ENCODE data around the gene FKBP14. TPM values are rescaled to one million over a fixed set of nuclear protein-coding genes. Genes with fewer than 3 reads are reported as not detected.

Gene FKBP14
- total and polyA plus RNA-seq, 3 experiments from 2014 or later, result 1.2 to 4.6 (median 4.1) TPM

DNA sequence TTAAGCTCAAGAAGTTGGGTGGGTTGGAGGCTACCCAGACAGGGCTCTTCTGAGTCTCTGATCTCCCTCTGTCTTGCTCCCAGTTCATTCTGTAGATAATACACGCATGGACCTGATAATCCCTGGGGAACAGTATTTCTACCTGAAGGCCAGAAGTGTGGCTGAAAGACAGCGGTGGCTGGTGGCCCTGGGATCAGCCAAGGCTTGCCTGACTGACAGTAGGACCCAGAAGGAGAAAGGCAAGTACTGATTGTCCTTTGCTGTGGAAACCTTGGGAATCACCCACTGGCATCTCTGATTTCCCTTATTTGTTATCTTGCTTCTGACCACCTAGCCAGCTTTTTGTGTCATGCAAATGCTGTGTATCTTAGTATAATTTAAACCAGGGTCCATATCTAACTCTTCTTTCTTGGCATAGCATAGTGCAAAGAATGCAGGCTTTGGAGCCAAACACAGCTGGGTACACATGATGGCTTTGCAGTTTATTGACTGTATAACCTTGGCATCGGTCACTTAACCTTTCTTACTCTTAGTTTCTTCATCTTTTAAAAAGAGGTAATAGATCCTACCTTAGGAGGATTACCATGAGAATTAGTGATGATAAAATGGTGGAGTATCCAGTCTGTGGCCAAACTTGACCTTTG, 19.7 kb upstream of the FKBP14 start:
- no peaks in the 10 kb centered on the region for H3K9me3 Mint-ChIP-seq
- no peak overlapping the region for H3K27ac ChIP-seq (ENCODE audit: low read depth, low read length)
- peaks cover 0 to 11% (median 7%) of the 10 kb centered on the region in 3 donors for H3K4me1 Mint-ChIP-seq
- no peak for DNase-seq
- ChIA-PET POLR2A (no interaction called here), CTCF (interaction anchor here (1.1 kb wide), 1 partner anchor 10 kb away, joined by 3 read pairs; no protein-coding TSS in a partner anchor)
- no peaks in the 10 kb centered on the region for H3K9me3 ChIP-seq (ENCODE audit: low read length)
- no peaks in the 10 kb centered on the region for H3K36me3 ChIP-seq (ENCODE audit: insufficient read depth, low read length)
- peak overlapping the region in 1 of 8 donors; percentile 44 for H3K27ac Mint-ChIP-seq
- peaks cover 6 to 55% (median 16%) of the 10 kb centered on the region in 3 donors for H3K36me3 Mint-ChIP-seq
- H3K4me1 ChIP-seq (ENCODE audit: insufficient read depth, low read length), result no peaks in the 10 kb centered on the region
- no peaks in the 10 kb centered on the region for H3K27me3 Mint-ChIP-seq
- H3K4me3 Mint-ChIP-seq, result no peak overlapping the region
- no peak overlapping the region for H3K4me3 ChIP-seq (ENCODE audit: low read length)
- H3K27me3 ChIP-seq (ENCODE audit: insufficient read depth, low read length, poor library complexity, severe bottlenecking), result no peaks in the 10 kb centered on the region

DNA sequence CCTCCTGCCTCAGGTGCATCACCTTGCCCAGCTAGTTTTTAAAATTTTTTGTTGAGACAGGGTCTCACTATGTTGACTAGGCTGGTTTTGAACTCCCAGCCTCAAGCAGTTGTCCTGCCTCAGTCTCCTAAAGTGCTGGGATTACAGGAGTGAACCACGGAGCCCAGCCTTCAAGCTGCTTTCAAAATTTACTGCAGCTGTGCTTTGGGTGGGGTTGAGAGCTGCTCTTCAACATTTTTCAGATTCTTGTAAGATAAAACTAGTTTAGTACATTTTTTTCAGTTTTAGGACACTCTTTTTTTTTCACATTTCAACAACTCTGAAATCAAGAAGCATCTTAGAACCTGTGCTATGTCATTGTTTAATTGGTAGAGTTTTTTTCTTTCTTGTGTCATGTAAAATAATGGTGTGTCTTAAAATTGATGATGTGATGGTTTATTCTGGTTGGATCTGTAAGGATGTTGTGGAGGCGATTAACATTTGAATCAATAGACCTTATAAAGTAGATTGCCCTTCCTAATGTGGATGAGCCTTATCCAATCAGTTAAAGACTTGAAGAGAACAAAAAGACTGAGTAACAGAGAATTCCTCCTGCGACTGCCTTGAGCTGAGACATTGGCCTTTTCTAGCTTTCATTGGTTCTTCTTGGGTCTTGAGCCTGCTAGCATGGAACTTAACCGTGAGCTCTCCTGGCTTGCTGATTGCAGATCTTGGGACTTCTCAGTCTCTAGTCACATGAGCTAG, 15.2 kb upstream of the FKBP14 start:
- Mint-ChIP-seq H3K27me3 (no peaks in the 10 kb centered on the region), H3K4me1 (peaks cover 5 to 24% (median 17%) of the 10 kb centered on the region in 3 donors), H3K9me3 (no peaks in the 10 kb centered on the region), H3K27ac (peak overlapping the region in 1 of 8 donors; percentile 29), H3K36me3 (peaks cover 0 to 18% (median 5%) of the 10 kb centered on the region in 3 donors), H3K4me3 (no peak overlapping the region)
- POLR2A ChIA-PET, result no interaction called here
- CTCF ChIA-PET, result no interaction called here
- Histone ChIP-seq H3K9me3 (ENCODE audit: low read length) (no peaks in the 10 kb centered on the region), H3K27me3 (ENCODE audit: insufficient read depth, low read length, poor library complexity, severe bottlenecking) (no peaks in the 10 kb centered on the region), H3K27ac (ENCODE audit: low read depth, low read length) (no peak overlapping the region), H3K4me1 (ENCODE audit: insufficient read depth, low read length) (no peaks in the 10 kb centered on the region), H3K36me3 (ENCODE audit: insufficient read depth, low read length) (no peaks in the 10 kb centered on the region), H3K4me3 (ENCODE audit: low read length) (no peak overlapping the region)
- no peak for DNase-seq

DNA sequence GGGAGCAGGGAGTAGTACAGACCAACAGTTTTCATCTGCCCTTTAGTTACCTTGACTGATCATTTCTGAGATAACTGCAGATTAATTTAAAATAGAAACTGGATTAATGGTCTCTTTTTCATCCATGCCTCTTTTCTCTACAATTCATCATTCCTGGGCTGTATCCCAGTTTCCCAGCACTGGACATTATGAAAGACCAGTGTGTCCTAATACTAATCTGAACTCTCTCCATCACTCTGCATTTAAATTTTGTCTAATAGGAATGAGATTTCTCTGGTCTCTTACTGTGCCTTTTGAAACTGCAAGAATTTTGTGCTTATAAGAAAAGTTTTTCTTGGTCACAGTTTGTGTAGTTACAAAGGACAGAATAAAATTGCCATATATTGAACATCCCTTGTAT, 14.4 kb upstream of the FKBP14 start:
- no peaks in the 10 kb centered on the region for H3K27me3 Mint-ChIP-seq
- Histone ChIP-seq H3K27me3 (ENCODE audit: insufficient read depth, low read length, poor library complexity, severe bottlenecking) (no peaks in the 10 kb centered on the region), H3K9me3 (ENCODE audit: low read length) (no peaks in the 10 kb centered on the region), H3K4me3 (ENCODE audit: low read length) (no peak overlapping the region), H3K4me1 (ENCODE audit: insufficient read depth, low read length) (no peaks in the 10 kb centered on the region), H3K27ac (ENCODE audit: low read depth, low read length) (no peak overlapping the region), H3K36me3 (ENCODE audit: insufficient read depth, low read length) (no peaks in the 10 kb centered on the region)
- POLR2A ChIA-PET, result interaction anchor here (0.6 kb wide), 1 partner anchor 8 kb away, joined by 4 read pairs; no protein-coding TSS in a partner anchor
- H3K27ac Mint-ChIP-seq, result no peak overlapping the region
- H3K4me1 Mint-ChIP-seq, result peaks cover 5 to 24% (median 17%) of the 10 kb centered on the region in 3 donors
- H3K36me3 Mint-ChIP-seq, result peaks cover 0 to 10% (median 5%) of the 10 kb centered on the region in 3 donors
- DNase-seq, result no peak
- H3K9me3 Mint-ChIP-seq, result no peaks in the 10 kb centered on the region
- CTCF ChIA-PET, result no interaction called here
- H3K4me3 Mint-ChIP-seq, result no peak overlapping the region

DNA sequence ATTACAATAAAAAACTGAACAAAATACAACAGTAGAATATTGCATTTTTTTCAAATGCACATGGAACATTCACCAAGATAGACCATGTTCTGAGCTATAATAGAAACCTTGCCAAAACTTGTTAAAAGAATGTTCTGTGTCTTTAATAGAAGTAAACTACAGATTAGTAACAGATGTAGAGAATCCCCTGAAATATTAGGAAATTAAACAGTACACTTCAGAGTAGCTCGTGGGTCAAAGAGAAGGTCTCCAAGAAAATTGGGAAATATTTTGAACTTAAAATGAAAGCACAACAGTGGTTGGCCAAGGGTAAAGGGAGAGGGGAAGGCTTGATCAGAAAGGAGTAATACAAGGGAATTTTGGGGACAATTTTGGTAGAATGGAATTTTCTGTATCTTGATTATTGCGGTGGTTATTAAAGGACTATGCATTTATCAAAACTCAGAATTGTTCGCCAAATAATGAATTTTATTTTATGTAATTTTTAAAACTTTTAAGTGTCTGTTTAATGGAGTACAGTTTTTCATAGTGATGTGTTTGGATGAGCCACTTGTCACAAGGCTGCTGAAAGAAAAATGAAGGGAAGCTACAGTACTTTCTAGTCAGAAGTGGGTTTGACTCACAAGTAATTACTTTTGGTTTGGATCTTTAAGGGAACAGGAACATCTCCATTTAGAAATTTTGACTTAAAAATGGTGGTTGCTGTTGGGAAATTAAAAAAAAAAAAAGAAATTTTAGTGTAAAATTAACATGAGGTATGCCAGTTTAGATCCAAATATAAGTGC, 11.9 kb upstream of the FKBP14 start:
- H3K27ac ChIP-seq (ENCODE audit: low read depth, low read length), result no peak overlapping the region
- Mint-ChIP-seq H3K4me3 (no peak overlapping the region), H3K9me3 (no peaks in the 10 kb centered on the region), H3K4me1 (peaks cover 5 to 24% (median 17%) of the 10 kb centered on the region in 3 donors), H3K27me3 (no peaks in the 10 kb centered on the region), H3K27ac (peak overlapping the region in 1 of 8 donors; percentile 10), H3K36me3 (peaks cover 0 to 5% (median 2%) of the 10 kb centered on the region in 3 donors)
- no peak overlapping the region for H3K4me3 ChIP-seq (ENCODE audit: low read length)
- no peaks in the 10 kb centered on the region for H3K27me3 ChIP-seq (ENCODE audit: insufficient read depth, low read length, poor library complexity, severe bottlenecking)
- CTCF ChIA-PET, result interaction anchor here (0.7 to 0.9 kb wide), 2 partner anchors 8 to 67 kb away, joined by 3 read pairs; no protein-coding TSS in a partner anchor
- no peak for DNase-seq
- H3K9me3 ChIP-seq (ENCODE audit: low read length), result no peaks in the 10 kb centered on the region
- H3K36me3 ChIP-seq (ENCODE audit: insufficient read depth, low read length), result no peaks in the 10 kb centered on the region
- H3K4me1 ChIP-seq (ENCODE audit: insufficient read depth, low read length), result no peaks in the 10 kb centered on the region
- POLR2A ChIA-PET, result no interaction called here

DNA sequence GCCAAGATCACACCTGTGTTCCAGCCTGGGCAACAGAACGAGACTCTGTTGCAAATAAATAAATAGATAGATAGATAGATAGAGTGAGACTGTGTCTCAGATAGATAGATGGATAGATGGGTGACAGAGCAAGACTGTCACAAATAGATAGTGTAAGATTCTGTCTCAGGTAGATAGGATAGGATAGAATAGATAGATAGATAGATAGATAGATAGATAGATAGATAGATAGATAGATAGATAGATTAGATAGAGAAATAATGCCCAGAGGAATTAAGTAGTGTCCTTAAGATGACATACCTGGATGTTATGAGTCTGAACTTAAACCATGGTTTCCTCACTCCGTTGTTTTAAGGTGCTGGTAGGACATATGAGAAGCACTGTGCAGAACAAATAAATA, 9.7 kb upstream of the FKBP14 start:
- peaks cover 0 to 5% (median 2%) of the 10 kb centered on the region in 3 donors for H3K36me3 Mint-ChIP-seq
- no peaks in the 10 kb centered on the region for H3K9me3 Mint-ChIP-seq
- no peak overlapping the region for H3K4me3 Mint-ChIP-seq
- no peak overlapping the region for H3K4me3 ChIP-seq (ENCODE audit: low read length)
- peaks cover 6 to 20% (median 15%) of the 10 kb centered on the region in 3 donors for H3K4me1 Mint-ChIP-seq
- H3K36me3 ChIP-seq (ENCODE audit: insufficient read depth, low read length), result no peaks in the 10 kb centered on the region
- H3K27ac Mint-ChIP-seq, result no peak overlapping the region
- no peaks in the 10 kb centered on the region for H3K27me3 Mint-ChIP-seq
- no peaks in the 10 kb centered on the region for H3K4me1 ChIP-seq (ENCODE audit: insufficient read depth, low read length)
- no peak overlapping the region for H3K27ac ChIP-seq (ENCODE audit: low read depth, low read length)
- no peak for DNase-seq
- ChIA-PET CTCF (interaction anchor here (1.4 to 1.5 kb wide), 2 partner anchors 11 to 26 kb away, joined by 3 read pairs; no protein-coding TSS in a partner anchor), POLR2A (no interaction called here)
- no peaks in the 10 kb centered on the region for H3K9me3 ChIP-seq (ENCODE audit: low read length)
- H3K27me3 ChIP-seq (ENCODE audit: insufficient read depth, low read length, poor library complexity, severe bottlenecking), result no peaks in the 10 kb centered on the region

DNA sequence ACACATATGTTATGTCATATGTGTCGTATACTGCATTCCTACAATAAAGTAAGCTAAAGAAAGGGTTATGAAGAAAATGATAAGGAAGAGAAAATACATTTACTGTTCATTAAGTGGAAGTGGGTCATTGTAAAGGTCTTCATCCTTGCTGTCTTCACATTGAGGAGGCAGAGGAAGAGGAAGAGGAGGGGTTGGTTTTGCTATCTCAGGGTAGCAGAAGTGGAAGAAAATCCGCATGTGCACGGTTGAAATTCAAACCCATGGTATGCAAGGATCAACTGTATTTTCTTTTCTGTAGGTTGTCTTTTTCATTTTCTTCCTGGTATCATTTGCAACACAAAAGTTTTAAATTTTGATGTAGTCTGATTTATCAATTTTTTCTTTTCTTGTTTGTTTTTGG, 8.0 kb upstream of the FKBP14 start:
- Histone ChIP-seq H3K4me1 (ENCODE audit: insufficient read depth, low read length) (peaks cover 9% of the 10 kb centered on the region), H3K27ac (ENCODE audit: low read depth, low read length) (no peak overlapping the region), H3K9me3 (ENCODE audit: low read length) (no peaks in the 10 kb centered on the region), H3K27me3 (ENCODE audit: insufficient read depth, low read length, poor library complexity, severe bottlenecking) (no peaks in the 10 kb centered on the region), H3K4me3 (ENCODE audit: low read length) (no peak overlapping the region), H3K36me3 (ENCODE audit: insufficient read depth, low read length) (no peaks in the 10 kb centered on the region)
- Mint-ChIP-seq H3K4me1 (peaks cover 2 to 14% (median 6%) of the 10 kb centered on the region in 3 donors), H3K4me3 (no peak overlapping the region), H3K27me3 (no peaks in the 10 kb centered on the region), H3K27ac (no peak overlapping the region), H3K9me3 (no peaks in the 10 kb centered on the region), H3K36me3 (peaks cover 0 to 5% (median 2%) of the 10 kb centered on the region in 3 donors)
- no peak for DNase-seq
- ChIA-PET POLR2A (no interaction called here), CTCF (interaction anchor here (1.5 kb wide), 1 partner anchor 28 kb away, joined by 3 read pairs; no protein-coding TSS in a partner anchor)

DNA sequence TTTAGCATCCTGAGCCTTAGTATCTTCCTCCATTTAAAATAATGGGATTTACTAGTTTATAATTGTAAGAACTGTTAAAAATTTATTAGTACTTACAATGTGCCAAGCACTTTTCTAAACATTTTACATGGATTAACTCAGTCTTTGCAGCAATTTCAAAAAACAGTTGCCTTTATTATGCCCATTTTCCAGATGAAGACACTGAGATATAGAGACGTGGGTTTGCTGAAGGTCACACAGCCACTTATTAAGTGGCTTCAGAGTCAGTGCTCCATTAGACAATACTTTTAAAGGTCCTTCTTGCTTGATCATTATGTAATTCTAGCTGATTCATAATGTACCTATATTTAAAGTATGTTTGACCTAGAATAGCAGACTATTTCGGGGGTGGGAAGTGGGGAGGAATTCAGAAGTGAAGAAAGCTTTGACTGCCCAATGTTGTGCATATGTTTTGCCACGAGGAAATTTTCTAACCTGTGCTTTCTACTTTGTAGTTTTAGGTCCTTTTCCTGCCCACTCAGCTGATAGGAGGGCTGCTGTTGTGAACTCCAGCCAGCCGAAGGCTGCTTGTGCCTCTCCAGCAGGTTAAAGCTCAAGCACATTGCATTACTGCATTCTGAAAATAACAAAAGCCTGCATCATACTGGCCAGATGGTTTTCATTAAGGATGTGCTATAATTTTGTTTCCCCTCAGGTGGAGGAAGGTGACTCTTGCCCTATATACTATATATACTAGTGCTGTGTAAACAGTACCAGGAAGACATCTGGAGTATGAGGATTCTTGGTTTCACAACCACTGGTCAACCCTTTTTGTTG, 6.0 kb upstream of the FKBP14 start:
- ChIA-PET CTCF (no interaction called here), POLR2A (interaction anchor here (0.7 kb wide), 1 partner anchor 8 kb away, joined by 4 read pairs; no protein-coding TSS in a partner anchor)
- no peak for DNase-seq
- Mint-ChIP-seq H3K9me3 (no peaks in the 10 kb centered on the region), H3K27ac (peak overlapping the region in 3 of 8 donors; percentile 5 to 66 (median 17)), H3K36me3 (peaks cover 0 to 11% (median 2%) of the 10 kb centered on the region in 3 donors), H3K4me1 (peaks cover 7 to 13% (median 11%) of the 10 kb centered on the region in 3 donors), H3K4me3 (peak overlapping the region in 1 of 7 donors; percentile 51), H3K27me3 (no peaks in the 10 kb centered on the region)
- Histone ChIP-seq H3K4me3 (ENCODE audit: low read length) (no peak overlapping the region), H3K4me1 (ENCODE audit: insufficient read depth, low read length) (peaks cover 12% of the 10 kb centered on the region), H3K27ac (ENCODE audit: low read depth, low read length) (no peak overlapping the region), H3K27me3 (ENCODE audit: insufficient read depth, low read length, poor library complexity, severe bottlenecking) (no peaks in the 10 kb centered on the region), H3K9me3 (ENCODE audit: low read length) (no peaks in the 10 kb centered on the region), H3K36me3 (ENCODE audit: insufficient read depth, low read length) (no peaks in the 10 kb centered on the region)

All from CD8-positive, alpha-beta memory T cell (primary cell).